Smooth muscle cell (in vitro differentiated cells): ENCODE results near the gene TMEM107. TPM values are rescaled to one million over a fixed set of nuclear protein-coding genes. Genes with fewer than 3 reads are reported as not detected.

Experiments used
- DNase-seq: peaks from one replicate; lab custom pipeline; 2025; ENCODE audit not compliant: unreplicated experiment; lab: John Stamatoyannopoulos, UW
- H2AFZ ChIP-seq: fragments of 200-600 bp; sonication (generic); 2 replicates; pipeline ENCODE4 v1.6.0; 2016; ENCODE audit warnings: antibody characterized with exemption, low read depth, mild to moderate bottlenecking
- H3F3A ChIP-seq: fragments of 200-600 bp; sonication (generic); 2 replicates; pipeline ENCODE4 v1.6.0; 2017; ENCODE audit warnings: antibody characterized with exemption, low read depth
- H3K27ac ChIP-seq: fragments of 200-600 bp; sonication (generic); 2 replicates; pipeline ENCODE4 v1.5.1; 2016; ENCODE audit warnings: low read depth, mild to moderate bottlenecking
- H3K27me3 ChIP-seq: fragments of 200-600 bp; sonication (generic); 2 replicates; pipeline ENCODE4 v1.6.1; 2016; ENCODE audit warnings: low read depth, mild to moderate bottlenecking
- H3K36me3 ChIP-seq: fragments of 200-600 bp; sonication (generic); 2 replicates; pipeline ENCODE4 v1.5.1; 2016; ENCODE audit warnings: low read depth
- H3K4me1 ChIP-seq: fragments of 200-600 bp; sonication (generic); 2 replicates; pipeline ENCODE4 v1.5.1; 2016; ENCODE audit warnings: low read depth
- H3K4me2 ChIP-seq: fragments of 200-600 bp; sonication (generic); 2 replicates; pipeline ENCODE4 v1.6.0; 2016; ENCODE audit warnings: mild to moderate bottlenecking
- H3K4me3 ChIP-seq: fragments of 200-600 bp; sonication (generic); 2 replicates; pipeline ENCODE4 v1.5.1; 2016; ENCODE audit warnings: mild to moderate bottlenecking
- H3K79me2 ChIP-seq: fragments of 200-600 bp; sonication (generic); 2 replicates; pipeline ENCODE4 v1.6.0; 2016; ENCODE audit warnings: low read depth, mild to moderate bottlenecking
- H3K9ac ChIP-seq: fragments of 200-600 bp; sonication (generic); 2 replicates; pipeline ENCODE4 v1.6.0; 2016; ENCODE audit warnings: low read depth
- H3K9me3 ChIP-seq: fragments of 200-600 bp; sonication (generic); replicated peaks from 2 replicates; pipeline ENCODE4 v1.5.1; 2016; ENCODE audit warnings: low read depth
- H4K20me1 ChIP-seq: fragments of 200-600 bp; sonication (generic); 2 replicates; pipeline ENCODE4 v1.6.0; 2016; ENCODE audit warnings: low read depth
- WGBS: methylation state at CpG from one replicate; pipeline ENCODE4 v1.1.7; 2016; ENCODE audit warnings: low lambda C conversion rate; 5-methylcytosine and 5-hydroxymethylcytosine counted together
- polyA plus RNA-seq: library from polyadenylated mRNA; unstranded; fragments of >200 nt; fragmentation: Nextera tagmentation; extraction: Ambion mirVana; gene quantifications from 2 replicates; pipeline ENCODE4 v1.2.1, GENCODE V29; 2016
- total RNA-seq: library from RNA; depleted of rRNA; stranded (reverse); fragments of >200 nt; gene quantifications from 2 replicates; pipeline ENCODE4 v1.2.3, GENCODE V29; 2014
- TF ChIP-seq, protein P1 (sequence below): fragments of 200-600 bp; sonication (generic); IDR thresholded peaks from 2 replicates; pipeline ENCODE4 v1.5.1; 2017; ENCODE audit warnings: borderline replicate concordance, mild to moderate bottlenecking, antibody characterized with exemption; ENCODE audit not compliant: insufficient read depth, poor library complexity, severe bottlenecking

The TMEM107 gene
- total and polyA plus RNA-seq, 2 experiments from 2014 or later: 36.0 to 66.7 TPM

DNA sequence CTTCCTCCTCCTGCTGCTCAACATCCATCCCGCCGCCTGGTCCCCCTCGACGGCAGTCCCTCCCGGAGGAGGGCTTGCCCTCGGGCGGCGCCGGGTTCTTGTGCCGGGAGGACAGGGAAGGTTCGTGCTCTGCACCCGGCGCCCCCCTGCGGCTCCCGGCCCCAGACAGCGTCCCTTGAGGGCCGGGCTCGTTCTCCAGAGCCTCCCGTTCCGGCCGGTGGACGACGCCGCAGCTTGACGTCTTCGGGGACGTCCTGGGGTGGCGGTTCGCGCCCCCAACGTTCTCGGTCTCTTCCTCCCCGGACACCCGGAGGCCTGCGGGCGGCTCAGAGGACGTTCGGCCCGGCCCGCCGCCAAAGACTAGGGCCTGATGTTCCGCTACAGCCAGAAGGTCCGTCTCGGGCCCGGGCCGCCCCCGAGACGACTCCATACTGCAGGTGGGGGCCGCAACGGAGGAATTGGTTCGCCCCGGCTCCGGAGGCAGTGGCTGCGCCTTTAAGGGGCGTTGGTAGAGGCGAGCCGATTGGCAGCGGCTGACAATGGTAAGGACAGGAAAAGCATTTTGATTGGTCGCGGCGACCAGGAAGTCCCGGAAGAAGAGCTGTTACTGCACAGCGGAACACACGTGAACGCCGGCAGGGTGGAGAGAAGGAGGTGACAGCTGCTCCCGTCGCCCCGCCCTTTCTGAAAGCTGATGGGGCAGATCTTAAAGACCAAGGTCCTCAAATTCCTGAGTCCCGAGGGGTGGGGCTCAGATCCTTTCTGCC is 13.7 kb upstream of the TMEM107 start, which contains the start of gene BORCS6:
BORCS6 (minus strand) TSS at position 470 of the 767 bp plus-strand sequence; CDS start at position 430, 40 bp downstream.
- TF ChIP-seq, protein P1, sequence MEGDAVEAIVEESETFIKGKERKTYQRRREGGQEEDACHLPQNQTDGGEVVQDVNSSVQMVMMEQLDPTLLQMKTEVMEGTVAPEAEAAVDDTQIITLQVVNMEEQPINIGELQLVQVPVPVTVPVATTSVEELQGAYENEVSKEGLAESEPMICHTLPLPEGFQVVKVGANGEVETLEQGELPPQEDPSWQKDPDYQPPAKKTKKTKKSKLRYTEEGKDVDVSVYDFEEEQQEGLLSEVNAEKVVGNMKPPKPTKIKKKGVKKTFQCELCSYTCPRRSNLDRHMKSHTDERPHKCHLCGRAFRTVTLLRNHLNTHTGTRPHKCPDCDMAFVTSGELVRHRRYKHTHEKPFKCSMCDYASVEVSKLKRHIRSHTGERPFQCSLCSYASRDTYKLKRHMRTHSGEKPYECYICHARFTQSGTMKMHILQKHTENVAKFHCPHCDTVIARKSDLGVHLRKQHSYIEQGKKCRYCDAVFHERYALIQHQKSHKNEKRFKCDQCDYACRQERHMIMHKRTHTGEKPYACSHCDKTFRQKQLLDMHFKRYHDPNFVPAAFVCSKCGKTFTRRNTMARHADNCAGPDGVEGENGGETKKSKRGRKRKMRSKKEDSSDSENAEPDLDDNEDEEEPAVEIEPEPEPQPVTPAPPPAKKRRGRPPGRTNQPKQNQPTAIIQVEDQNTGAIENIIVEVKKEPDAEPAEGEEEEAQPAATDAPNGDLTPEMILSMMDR: no peak
- Histone ChIP-seq H3K9ac (peak within 1 kb of the TSS; percentile 78), H3K79me2 (no peaks in the 10 kb centered on the region), H3K9me3 (no peaks in the 10 kb centered on the region), H3K4me1 (peaks cover 12% of the 10 kb centered on the region), H3K4me3 (peak within 1 kb of the TSS; percentile 75), H3K4me2 (peak within 1 kb of the TSS; percentile 88), H3K27ac (peak within 1 kb of the TSS; percentile 68), H4K20me1 (peaks cover 19% of the 10 kb centered on the region), H3F3A (peaks cover 17% of the 10 kb centered on the region), H3K36me3 (no peaks in the 10 kb centered on the region), H3K27me3 (no peaks in the 10 kb centered on the region), H2AFZ (peak within 1 kb of the TSS; percentile 82)
- 1% methylated on average over 66 of the region's 70 CpGs for WGBS
- DNase-seq: peak; percentile 71

DNA sequence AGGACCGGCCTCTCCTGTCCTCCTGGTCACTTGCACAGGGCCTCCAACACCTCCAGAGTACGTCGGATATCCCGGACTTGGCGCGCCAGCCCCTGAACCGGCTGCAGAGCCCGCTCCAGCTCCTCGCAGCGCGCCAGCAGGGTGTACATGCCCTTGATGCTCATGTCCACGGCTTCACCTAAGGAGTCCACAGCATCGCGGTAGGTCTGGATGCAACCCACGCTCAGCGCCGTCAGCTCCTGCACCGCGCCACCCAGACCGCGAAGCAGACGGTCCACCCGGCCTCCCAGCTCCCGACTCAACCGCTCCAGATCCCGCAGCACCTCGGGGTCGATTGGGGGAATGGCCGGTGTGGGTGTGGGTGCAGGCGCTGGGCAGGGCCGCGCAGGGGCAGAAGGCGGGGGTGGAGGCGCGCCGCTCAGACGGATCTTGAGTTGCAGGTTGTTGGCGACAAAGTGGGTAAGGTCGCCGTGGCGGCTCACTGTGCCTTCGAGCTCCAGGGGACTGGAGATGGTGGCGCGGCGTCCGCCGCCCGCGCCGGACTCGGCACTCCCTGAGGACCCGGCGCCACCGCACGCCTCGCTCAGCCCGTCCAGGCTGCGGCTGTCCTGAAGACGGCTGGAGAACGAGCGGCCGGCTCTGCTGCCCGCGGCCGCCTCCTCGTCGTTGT is 13.0 kb upstream of the TMEM107 start:
- no peaks in the 10 kb centered on the region for H3K79me2 ChIP-seq
- H2AFZ ChIP-seq: peak overlapping the region; percentile 82
- H3K4me3 ChIP-seq: peak overlapping the region; percentile 75
- peak overlapping the region; percentile 78 for H3K9ac ChIP-seq
- peaks cover 12% of the 10 kb centered on the region for H3K4me1 ChIP-seq
- no peaks in the 10 kb centered on the region for H3K27me3 ChIP-seq
- peak overlapping the region; percentile 68 for H3K27ac ChIP-seq
- H4K20me1 ChIP-seq: peaks cover 19% of the 10 kb centered on the region
- DNase-seq: peak; percentile 24
- TF ChIP-seq, protein P1: no peak
- peaks cover 17% of the 10 kb centered on the region for H3F3A ChIP-seq
- peak overlapping the region; percentile 88 for H3K4me2 ChIP-seq
- WGBS: 6% methylated on average over 61 of the region's 67 CpGs
- H3K9me3 ChIP-seq: no peaks in the 10 kb centered on the region
- no peaks in the 10 kb centered on the region for H3K36me3 ChIP-seq

DNA sequence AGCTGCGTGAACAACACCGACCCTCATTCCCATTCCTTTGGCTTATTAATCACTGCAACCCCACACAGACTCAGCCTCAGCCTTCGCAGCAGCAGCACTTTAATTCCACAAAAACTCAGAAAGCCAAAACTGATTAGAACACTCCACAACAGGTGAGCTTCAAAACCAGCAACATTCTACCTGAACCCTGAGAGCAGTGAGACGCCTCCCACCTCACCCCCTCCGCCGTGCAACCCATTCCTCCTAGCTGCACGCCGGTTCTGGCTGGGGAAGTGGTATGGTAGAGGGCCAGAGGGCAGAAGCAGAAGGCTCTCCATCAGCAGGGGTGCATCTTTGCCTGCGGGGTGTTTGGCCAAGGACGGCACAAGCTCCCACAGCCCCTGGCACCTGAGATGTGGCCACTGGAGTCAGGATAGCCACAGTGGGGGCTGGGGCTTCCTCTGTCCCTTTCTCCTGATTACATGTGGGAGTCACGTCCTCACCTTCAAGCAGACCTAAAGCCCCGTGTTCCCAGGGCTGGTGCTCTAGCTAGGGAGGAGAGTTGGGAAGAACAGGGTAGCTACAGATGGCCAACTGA is 12.2 kb upstream of the TMEM107 start:
- no peak for DNase-seq
- Histone ChIP-seq H3K27ac (peak overlapping the region; percentile 15), H3K79me2 (no peaks in the 10 kb centered on the region), H3K9me3 (no peaks in the 10 kb centered on the region), H3F3A (peaks cover 17% of the 10 kb centered on the region), H3K4me1 (peaks cover 12% of the 10 kb centered on the region), H3K27me3 (no peaks in the 10 kb centered on the region), H3K4me3 (peak overlapping the region; percentile 75), H4K20me1 (peaks cover 19% of the 10 kb centered on the region), H3K4me2 (peak overlapping the region; percentile 88), H3K36me3 (no peaks in the 10 kb centered on the region), H3K9ac (no peak overlapping the region), H2AFZ (no peak overlapping the region)
- WGBS: 47% methylated on average over 12 of the region's 12 CpGs
- TF ChIP-seq, protein P1: no peak
